CD4-positive, CD25-positive, alpha-beta regulatory T cell (primary cell): ENCODE measurements around the gene CD244. TPM values are rescaled to one million over a fixed set of nuclear protein-coding genes. Genes with fewer than 3 reads are reported as not detected.
A peak's percentile ranks its signal among the peaks of the same experiment; 100 is the strongest.
"Not testable (repeated sequence)": the region's sequence is repeated elsewhere in the genome, so short reads cannot be mapped to it uniquely, and the experiment has no call there.

ENCODE experiments used
- ATAC-seq, 2 donors: fragments of 150-1000 bp; cut with Tn5 transposase; one replicate each; pipeline ENCODE4 v1.10.0; 2021; ENCODE audit warnings: low read depth in 2 of 2, moderate number of reproducible peaks in 2 of 2, moderate library complexity in 1 of 2
- DNase-seq, 3 donors: peaks; one replicate each; pipeline versions ENCODE4 v3.0.0 to v3.0.0-alpha.2; 2012 to 2022; ENCODE audit warnings: mixed read lengths in 1 of 3
- H3K27ac ChIP-seq: one replicate; pipeline ENCODE4 v1.7.0; 2013; ENCODE audit warnings: mild to moderate bottlenecking, low read length; ENCODE audit not compliant: insufficient read depth, poor library complexity, severe bottlenecking
- H3K27me3 ChIP-seq: one replicate; pipeline ENCODE4 v1.7.0; 2013; ENCODE audit warnings: low read length; ENCODE audit not compliant: control insufficient read depth, insufficient read depth
- H3K36me3 ChIP-seq: one replicate; pipeline ENCODE4 v1.7.0; 2013; ENCODE audit warnings: mild to moderate bottlenecking, low read length, moderate library complexity; ENCODE audit not compliant: control insufficient read depth, insufficient read depth
- H3K4me1 ChIP-seq: 2 replicates; pipeline ENCODE4 v1.7.0; 2013; ENCODE audit warnings: mild to moderate bottlenecking, low read length; ENCODE audit not compliant: insufficient read depth, control insufficient read depth, poor library complexity, severe bottlenecking
- H3K4me3 ChIP-seq: one replicate; pipeline ENCODE4 v1.7.0; 2013; ENCODE audit warnings: low read depth, mild to moderate bottlenecking, low read length, moderate library complexity
- H3K9me3 ChIP-seq, 2 experiments: 1 replicate in 1 of 2; 2 replicates in 1 of 2; pipeline ENCODE4 v1.7.0; 2013; ENCODE audit warnings: low read length in 2 of 2, mild to moderate bottlenecking in 1 of 2, moderate library complexity in 1 of 2; ENCODE audit not compliant: control insufficient read depth in 2 of 2
- H3K27ac Mint-ChIP-seq, 3 donors: one replicate each; pipeline ENCODE4 v1.8.0; 2020 to 2022; ENCODE audit warnings: mild to moderate bottlenecking in 3 of 3, mixed read lengths in 3 of 3, moderate library complexity in 2 of 3
- H3K27me3 Mint-ChIP-seq: one replicate; pipeline ENCODE4 v1.8.0; 2022; ENCODE audit warnings: mild to moderate bottlenecking, mixed read lengths
- H3K36me3 Mint-ChIP-seq: one replicate; pipeline ENCODE4 v1.8.0; 2020; ENCODE audit warnings: mixed read lengths
- H3K4me1 Mint-ChIP-seq, 4 donors: one replicate each; pipeline ENCODE4 v1.8.0; 2020 to 2022; ENCODE audit warnings: mixed read lengths in 4 of 4, mild to moderate bottlenecking in 1 of 4
- H3K4me3 Mint-ChIP-seq, 4 donors: one replicate each; pipeline ENCODE4 v1.8.0; 2020 to 2022; ENCODE audit warnings: mild to moderate bottlenecking in 4 of 4, mixed read lengths in 4 of 4, moderate library complexity in 3 of 4
- H3K9me3 Mint-ChIP-seq, 7 donors: one replicate each; pipeline ENCODE4 v1.8.0; 2020 to 2022; ENCODE audit warnings: mixed read lengths in 7 of 7, mild to moderate bottlenecking in 3 of 7, moderate library complexity in 2 of 7
- polyA plus RNA-seq, 4 donors: library from polyadenylated mRNA; unstranded; fragments of 300-500 nt; fragmentation: Illumina TruSeq; gene quantifications; one replicate each; pipeline ENCODE4 v1.2.3, GENCODE V29; 2021
- total RNA-seq: library from RNA; stranded (reverse); gene quantifications from one replicate; pipeline ENCODE4 v1.2.3, GENCODE V29; 2022

Gene CD244
- total and polyA plus RNA-seq, 5 donors from 2014 or later = 0.26 to 0.63 (median 0.47) TPM

DNA sequence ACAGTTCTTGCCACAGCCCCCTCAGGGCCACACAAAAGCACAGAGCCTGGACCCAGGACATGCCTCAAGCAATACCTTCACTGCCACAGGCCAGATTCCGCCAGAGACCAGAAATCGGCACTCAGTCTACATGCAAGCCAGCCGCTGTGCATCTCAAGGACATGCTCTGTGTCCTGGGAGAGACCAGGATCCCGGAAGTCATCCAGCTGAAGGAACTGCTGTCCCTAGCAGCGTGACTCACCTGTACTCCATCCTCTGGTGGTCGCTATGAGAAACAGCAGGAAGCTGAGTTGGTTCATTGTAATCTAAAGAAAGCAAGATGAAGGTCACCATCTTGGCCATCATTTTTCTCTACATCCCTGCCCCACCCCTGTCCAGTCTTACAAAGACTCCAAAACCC is 21.9 kb upstream of the CD244 start:
- Mint-ChIP-seq H3K36me3 (no peaks in the 10 kb centered on the region), H3K9me3 (no peaks in the 10 kb centered on the region), H3K4me3 (no peak overlapping the region), H3K27me3 (peaks cover 27% of the 10 kb centered on the region), H3K27ac (no peak overlapping the region), H3K4me1 (peaks cover 0 to 5% (median 4%) of the 10 kb centered on the region in 4 donors)
- Histone ChIP-seq H3K9me3 (no peaks in the 10 kb centered on the region), H3K27ac (no peak overlapping the region), H3K4me3 (no peak overlapping the region), H3K36me3 (no peaks in the 10 kb centered on the region), H3K27me3 (peaks cover 2% of the 10 kb centered on the region), H3K4me1 (no peaks in the 10 kb centered on the region)
- no peak for ATAC-seq
- peak in 1 of 3 donors; percentile 14 for DNase-seq

GRCh38 chr1:160883581-160884513 is 21.2 kb upstream of the CD244 start:
- Histone ChIP-seq H3K4me3 (no peak overlapping the region), H3K9me3 (no peaks in the 10 kb centered on the region), H3K4me1 (peaks cover 7% of the 10 kb centered on the region), H3K27me3 (peaks cover 2% of the 10 kb centered on the region), H3K36me3 (no peaks in the 10 kb centered on the region), H3K27ac (no peak overlapping the region)
- ATAC-seq (no peak), DNase-seq (no peak)
- Mint-ChIP-seq H3K27me3 (peaks cover 25% of the 10 kb centered on the region), H3K4me3 (no peak overlapping the region), H3K36me3 (no peaks in the 10 kb centered on the region), H3K4me1 (peaks cover 0 to 11% (median 9%) of the 10 kb centered on the region in 4 donors), H3K27ac (no peak overlapping the region), H3K9me3 (no peaks in the 10 kb centered on the region)

DNA sequence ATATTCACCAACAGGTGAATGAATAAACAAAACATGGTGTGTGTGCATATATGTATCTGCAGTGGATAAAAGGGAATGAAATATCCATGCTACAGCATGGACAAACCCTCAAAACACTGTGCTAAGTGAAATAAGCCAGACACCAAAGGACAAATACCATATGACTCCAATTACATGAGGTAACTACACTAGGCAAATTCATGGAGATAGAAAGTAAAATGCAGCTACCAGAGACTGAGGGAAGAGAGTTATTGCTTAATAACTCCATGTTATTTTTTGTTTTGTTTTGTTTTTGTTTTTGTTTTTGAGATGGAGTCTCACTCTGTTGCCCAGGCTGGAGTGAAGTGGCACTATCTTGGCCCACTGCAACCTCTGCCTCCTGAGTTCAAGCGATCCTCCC is 19.9 kb upstream of the CD244 start:
- no peak for DNase-seq
- H3K27ac Mint-ChIP-seq = peak overlapping the region in 1 of 3 donors; percentile 17
- H3K9me3 ChIP-seq = no peaks in the 10 kb centered on the region

DNA sequence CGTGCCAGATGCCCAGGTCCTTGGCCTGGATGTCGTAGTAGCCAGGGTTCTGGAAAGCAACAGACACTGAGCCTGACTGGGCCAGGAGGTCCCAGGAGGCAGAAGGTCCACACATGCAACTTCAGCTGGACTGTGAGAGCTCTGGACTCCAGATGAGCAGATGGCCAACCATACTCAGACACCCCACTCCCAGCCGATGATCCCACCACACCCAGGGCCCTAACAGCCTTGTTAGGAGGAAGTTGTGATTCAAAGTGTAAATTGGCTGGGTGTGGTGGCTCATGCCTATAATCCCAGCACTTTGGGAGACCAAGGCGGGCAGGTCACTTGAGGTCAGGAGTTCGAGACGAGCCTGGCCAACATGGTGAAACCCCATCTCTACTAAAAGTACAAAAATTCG is 18.6 kb upstream of the CD244 start:
- not testable (repeated sequence) for H3K36me3 Mint-ChIP-seq, H3K4me3 Mint-ChIP-seq, H3K9me3 Mint-ChIP-seq, H3K4me3 ChIP-seq, H3K9me3 ChIP-seq, ATAC-seq, H3K27ac ChIP-seq, H3K4me1 ChIP-seq, H3K27ac Mint-ChIP-seq, H3K27me3 Mint-ChIP-seq, H3K27me3 ChIP-seq, H3K36me3 ChIP-seq, DNase-seq
- peaks cover 6 to 31% (median 19%) of the 10 kb centered on the region in 4 donors for H3K4me1 Mint-ChIP-seq

More for the DNA sequence above, 19.9 kb upstream of the CD244 start:
- ATAC-seq = no peak
- H3K4me1 Mint-ChIP-seq = peaks cover 0 to 21% (median 13%) of the 10 kb centered on the region in 4 donors
- Histone ChIP-seq H3K36me3 (no peaks in the 10 kb centered on the region), H3K27ac (no peak overlapping the region), H3K4me1 (peaks cover 7% of the 10 kb centered on the region), H3K4me3 (no peak overlapping the region), H3K27me3 (peaks cover 2% of the 10 kb centered on the region)
- no peaks in the 10 kb centered on the region for H3K36me3 Mint-ChIP-seq
- peaks cover 17% of the 10 kb centered on the region for H3K27me3 Mint-ChIP-seq
- H3K4me3 Mint-ChIP-seq = no peak overlapping the region
- H3K9me3 Mint-ChIP-seq = no peaks in the 10 kb centered on the region

- H3K4me3 Mint-ChIP-seq = no peak overlapping the region
- H3K4me3 ChIP-seq = no peak overlapping the region
- H3K4me1 Mint-ChIP-seq = peaks cover 6 to 32% (median 19%) of the 10 kb centered on the region in 4 donors
- peaks cover 6% of the 10 kb centered on the region for H3K27me3 Mint-ChIP-seq
- H3K27me3 ChIP-seq = no peaks in the 10 kb centered on the region
- H3K27ac ChIP-seq = no peak overlapping the region
- H3K4me1 ChIP-seq = peaks cover 7% of the 10 kb centered on the region
- no peaks in the 10 kb centered on the region for H3K36me3 Mint-ChIP-seq
- H3K9me3 Mint-ChIP-seq = no peaks in the 10 kb centered on the region
- H3K9me3 ChIP-seq = no peaks in the 10 kb centered on the region
- no peaks in the 10 kb centered on the region for H3K36me3 ChIP-seq
- H3K27ac Mint-ChIP-seq = peak overlapping the region in 1 of 3 donors; percentile 32
- no peak for ATAC-seq
- DNase-seq = no peak
These were observed 17.5 kb upstream of the CD244 start for GRCh38 chr1:160880216-160880615.

DNA sequence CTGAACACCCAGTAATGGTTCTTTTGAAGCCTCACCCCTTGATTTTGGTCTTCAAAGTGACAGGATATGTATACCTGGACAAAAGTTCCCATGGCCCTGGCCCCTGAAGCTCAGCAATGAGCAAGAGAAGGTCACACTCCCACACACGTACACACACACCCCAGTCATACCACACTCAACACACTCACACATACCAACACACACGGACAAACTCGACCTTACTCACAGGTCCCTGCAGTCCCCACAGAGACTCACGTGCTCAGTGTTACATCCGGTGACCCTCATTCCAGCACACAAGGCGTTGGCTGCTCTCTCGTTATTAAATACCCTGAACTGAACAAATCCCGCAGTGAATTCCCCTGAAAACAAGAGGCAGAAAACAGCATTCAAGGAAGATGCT is 16.4 kb upstream of the CD244 start:
- Mint-ChIP-seq H3K36me3 (no peaks in the 10 kb centered on the region), H3K4me1 (peaks cover 6 to 36% (median 18%) of the 10 kb centered on the region in 4 donors), H3K9me3 (no peaks in the 10 kb centered on the region), H3K27ac (peak overlapping the region; percentile 84 to 91 (median 87)), H3K27me3 (peaks cover 5% of the 10 kb centered on the region), H3K4me3 (peak overlapping the region in 1 of 4 donors; percentile 76)
- DNase-seq = peak in 2 of 3 donors; percentile 30 to 75
- H3K9me3 ChIP-seq = no peaks in the 10 kb centered on the region
- H3K36me3 ChIP-seq = no peaks in the 10 kb centered on the region
- ATAC-seq = peak; percentile 54 to 60
- peak overlapping the region; percentile 31 for H3K4me3 ChIP-seq
- peaks cover 7% of the 10 kb centered on the region for H3K4me1 ChIP-seq
- H3K27me3 ChIP-seq = no peaks in the 10 kb centered on the region
- H3K27ac ChIP-seq = no peak overlapping the region

- no peaks in the 10 kb centered on the region for H3K27me3 Mint-ChIP-seq
- no peaks in the 10 kb centered on the region for H3K36me3 Mint-ChIP-seq
- DNase-seq (peak in 2 of 3 donors; percentile 42 to 59), ATAC-seq (peak; percentile 45 to 50)
- H3K4me3 ChIP-seq = no peak overlapping the region
- no peaks in the 10 kb centered on the region for H3K9me3 Mint-ChIP-seq
- peaks cover 6 to 36% (median 18%) of the 10 kb centered on the region in 4 donors for H3K4me1 Mint-ChIP-seq
- H3K4me3 Mint-ChIP-seq = peak overlapping the region in 1 of 4 donors; percentile 3
- H3K27ac Mint-ChIP-seq = peak overlapping the region in 1 of 3 donors; percentile 5
- H3K36me3 ChIP-seq = no peaks in the 10 kb centered on the region
- no peaks in the 10 kb centered on the region for H3K9me3 ChIP-seq
- no peak overlapping the region for H3K27ac ChIP-seq
- H3K4me1 ChIP-seq = peaks cover 7% of the 10 kb centered on the region
- H3K27me3 ChIP-seq = no peaks in the 10 kb centered on the region
These were observed 14.5 kb upstream of the CD244 start for GRCh38 chr1:160877221-160877620.
